HG03469 (cell line): Measurements from ENCODE around the gene CYB5A.

ENCODE experiments used
- ATAC-seq: cut with Tn5 transposase; IDR thresholded peaks from one replicate; pipeline ENCODE4 v1.9.1; 2021; ENCODE audit warnings: mild to moderate bottlenecking, moderate library complexity, moderate number of reproducible peaks; ENCODE audit not compliant: unreplicated experiment

Gene CYB5A

GRCh38 chr18:74249181-74249968 lies 42.4 kb downstream of the CYB5A start:
- ATAC-seq = no peak

- peak; percentile 69 for ATAC-seq
Observed at GRCh38 chr18:74248595-74248994, 43.2 kb downstream of the CYB5A start.

- peak; percentile 10 for ATAC-seq
Observed at GRCh38 chr18:74248189-74248588, 43.6 kb downstream of the CYB5A start.

GRCh38 chr18:74244554-74244953 lies 47.2 kb downstream of the CYB5A start:
- ATAC-seq = no peak

- no peak for ATAC-seq
Observed at GRCh38 chr18:74243127-74243526, 48.6 kb downstream of the CYB5A start.

- no peak for ATAC-seq
Observed at GRCh38 chr18:74242438-74243096, 49.2 kb downstream of the CYB5A start.

GRCh38 chr18:74241970-74242369 lies 49.8 kb downstream of the CYB5A start:
- ATAC-seq = no peak

- ATAC-seq = no peak
Observed at GRCh38 chr18:74241426-74241825, 50.3 kb downstream of the CYB5A start.

GRCh38 chr18:74239567-74239966 lies 52.2 kb downstream of the CYB5A start:
- no peak for ATAC-seq

GRCh38 chr18:74234326-74235171 lies 57.2 kb downstream of the CYB5A start:
- ATAC-seq = no peak

GRCh38 chr18:74233933-74234325 lies 57.8 kb downstream of the CYB5A start:
- ATAC-seq = no peak

- ATAC-seq = no peak
Observed at GRCh38 chr18:74230922-74231714, 60.6 kb downstream of the CYB5A start.

- no peak for ATAC-seq
Observed at GRCh38 chr18:74229891-74230290, 61.9 kb downstream of the CYB5A start.

GRCh38 chr18:74229005-74229404 lies 62.8 kb downstream of the CYB5A start:
- ATAC-seq = no peak

- ATAC-seq = no peak
Observed at GRCh38 chr18:74228312-74228711, 63.5 kb downstream of the CYB5A start.

- no peak for ATAC-seq
Observed at GRCh38 chr18:74226666-74227065, 65.1 kb downstream of the CYB5A start.

GRCh38 chr18:74226156-74226555 lies 65.6 kb downstream of the CYB5A start:
- ATAC-seq = no peak

GRCh38 chr18:74225193-74225840 lies 66.4 kb downstream of the CYB5A start:
- no peak for ATAC-seq

- no peak for ATAC-seq
Observed at GRCh38 chr18:74222710-74223494, 68.9 kb downstream of the CYB5A start.
